Nephron (organoid): ENCODE data around the gene PISD.
A peak's percentile ranks its signal among the peaks of the same experiment; 100 is the strongest.

Source experiments
- H3K27ac Mint-ChIP-seq, 3 experiments: 2 replicates each; pipeline ENCODE4 v1.8.0; 2020; ENCODE audit warnings: mixed read lengths in 3 of 3, mild to moderate bottlenecking in 2 of 3, moderate library complexity in 1 of 3
- H3K27me3 Mint-ChIP-seq: 2 replicates; pipeline ENCODE4 v1.8.0; 2021; ENCODE audit warnings: low read depth, mild to moderate bottlenecking, moderate library complexity, mixed read lengths
- H3K36me3 Mint-ChIP-seq: 2 replicates; pipeline ENCODE4 v1.8.0; 2020; ENCODE audit warnings: low read depth, mixed read lengths
- H3K4me1 Mint-ChIP-seq: 2 replicates; pipeline ENCODE4 v1.8.0; 2020; ENCODE audit warnings: mixed read lengths
- H3K4me3 Mint-ChIP-seq, 3 experiments: 2 replicates each; pipeline ENCODE4 v1.8.0; 2020; ENCODE audit warnings: mild to moderate bottlenecking in 3 of 3, mixed read lengths in 3 of 3, moderate library complexity in 2 of 3
- H3K9me3 Mint-ChIP-seq: 2 replicates; pipeline ENCODE4 v1.8.0; 2020; ENCODE audit warnings: mixed read lengths
- CTCF ChIP-seq, 3 experiments: fragments of 200-600 bp; sonication (generic); IDR thresholded peaks; one replicate each; pipeline ENCODE4 v1.5.0; 2021; ENCODE audit warnings: antibody characterized with exemption in 3 of 3; ENCODE audit not compliant: unreplicated experiment in 3 of 3

Gene PISD

GRCh38 chr22:31604746-31605705 is 57.0 kb downstream of the PISD start:
- H3K9me3 Mint-ChIP-seq: no peaks in the 10 kb centered on the region
- TF ChIP-seq CTCF (IDR thresholded peaks at IDR 0.05; ENCODE audit: unreplicated experiment in 3 of 3): no peak
- H3K4me3 Mint-ChIP-seq: no peak overlapping the region
- H3K4me1 Mint-ChIP-seq: peaks cover 12% of the 10 kb centered on the region
- peak overlapping the region in 1 of 3 experiments; percentile 63 for H3K27ac Mint-ChIP-seq
- H3K27me3 Mint-ChIP-seq: no peaks in the 10 kb centered on the region
- H3K36me3 Mint-ChIP-seq: peaks cover 4% of the 10 kb centered on the region

GRCh38 chr22:31604137-31604705 is 57.8 kb downstream of the PISD start:
- Mint-ChIP-seq H3K27me3 (no peaks in the 10 kb centered on the region), H3K36me3 (peaks cover 4% of the 10 kb centered on the region), H3K9me3 (no peaks in the 10 kb centered on the region), H3K4me3 (no peak overlapping the region), H3K4me1 (peaks cover 12% of the 10 kb centered on the region), H3K27ac (peak overlapping the region in 1 of 3 experiments; percentile 48)
- no peak for TF ChIP-seq CTCF (IDR thresholded peaks at IDR 0.05; ENCODE audit: unreplicated experiment in 3 of 3)

- no peaks in the 10 kb centered on the region for H3K9me3 Mint-ChIP-seq
- H3K27me3 Mint-ChIP-seq: no peaks in the 10 kb centered on the region
- H3K27ac Mint-ChIP-seq: no peak overlapping the region
- peaks cover 12% of the 10 kb centered on the region for H3K4me1 Mint-ChIP-seq
- no peak for TF ChIP-seq CTCF (IDR thresholded peaks at IDR 0.05; ENCODE audit: unreplicated experiment in 3 of 3)
- no peak overlapping the region for H3K4me3 Mint-ChIP-seq
- H3K36me3 Mint-ChIP-seq: peaks cover 4% of the 10 kb centered on the region
These were observed 58.4 kb downstream of the PISD start for GRCh38 chr22:31603574-31603973.

- Mint-ChIP-seq H3K27me3 (no peaks in the 10 kb centered on the region), H3K27ac (peak overlapping the region in 1 of 3 experiments; percentile 35), H3K9me3 (no peaks in the 10 kb centered on the region), H3K36me3 (peaks cover 4% of the 10 kb centered on the region), H3K4me3 (no peak overlapping the region), H3K4me1 (peaks cover 12% of the 10 kb centered on the region)
- TF ChIP-seq CTCF (IDR thresholded peaks at IDR 0.05; ENCODE audit: unreplicated experiment in 3 of 3): no peak
These were observed 58.9 kb downstream of the PISD start for GRCh38 chr22:31603081-31603525.

- Mint-ChIP-seq H3K4me1 (peaks cover 12% of the 10 kb centered on the region), H3K27me3 (no peaks in the 10 kb centered on the region), H3K36me3 (peaks cover 4% of the 10 kb centered on the region), H3K4me3 (no peak overlapping the region), H3K9me3 (no peaks in the 10 kb centered on the region), H3K27ac (peak overlapping the region; percentile 24 to 58 (median 35))
- no peak for TF ChIP-seq CTCF (IDR thresholded peaks at IDR 0.05; ENCODE audit: unreplicated experiment in 3 of 3)
These were observed 59.6 kb downstream of the PISD start for GRCh38 chr22:31602259-31602952.
